Measurements from ENCODE around the gene LINGO1.

Gene LINGO1

DNA sequence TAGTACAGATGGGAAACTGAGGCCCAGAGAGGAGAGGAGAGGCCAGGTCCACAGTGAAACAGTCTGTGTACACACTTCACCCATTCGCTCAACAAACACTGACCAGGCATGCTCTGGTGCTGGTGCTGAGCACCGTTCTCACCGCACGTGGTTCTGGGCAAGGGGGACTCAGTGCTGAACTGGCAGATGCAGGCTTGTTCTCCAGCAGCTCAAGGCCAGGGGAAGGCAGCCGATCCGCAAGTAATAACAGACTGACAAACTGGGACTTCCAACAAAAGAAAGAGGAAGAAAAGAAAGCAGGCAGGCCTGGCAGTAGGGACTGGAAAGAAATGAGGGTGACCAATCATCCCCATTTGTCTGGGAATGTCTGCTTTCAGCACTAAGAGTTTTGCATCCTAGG is 25.6 kb upstream of the LINGO1 start:
- TF ChIP-seq SPI1 (IDR thresholded peaks at IDR 0.05; ENCODE audit: low read depth, low read length) (no peak), POU2F2 (IDR thresholded peaks at IDR 0.05; ENCODE audit: low read depth, low read length) (no peak), POLR2A (IDR thresholded peaks at IDR 0.05; ENCODE audit: low read depth, low read length) (no peak), PAX5 (IDR thresholded peaks at IDR 0.05; ENCODE audit: insufficient read depth, low read length, severe bottlenecking) (no peak), POLR2AphosphoS5 (IDR thresholded peaks at IDR 0.05; ENCODE audit: low read depth, low read length) (no peak), TAF1 (IDR thresholded peaks at IDR 0.05; ENCODE audit: low read depth, low read length) (no peak)
- DNase-seq (ENCODE audit: insufficient read length, low spot score) (no peak), FAIRE-seq (no peak)

DNA sequence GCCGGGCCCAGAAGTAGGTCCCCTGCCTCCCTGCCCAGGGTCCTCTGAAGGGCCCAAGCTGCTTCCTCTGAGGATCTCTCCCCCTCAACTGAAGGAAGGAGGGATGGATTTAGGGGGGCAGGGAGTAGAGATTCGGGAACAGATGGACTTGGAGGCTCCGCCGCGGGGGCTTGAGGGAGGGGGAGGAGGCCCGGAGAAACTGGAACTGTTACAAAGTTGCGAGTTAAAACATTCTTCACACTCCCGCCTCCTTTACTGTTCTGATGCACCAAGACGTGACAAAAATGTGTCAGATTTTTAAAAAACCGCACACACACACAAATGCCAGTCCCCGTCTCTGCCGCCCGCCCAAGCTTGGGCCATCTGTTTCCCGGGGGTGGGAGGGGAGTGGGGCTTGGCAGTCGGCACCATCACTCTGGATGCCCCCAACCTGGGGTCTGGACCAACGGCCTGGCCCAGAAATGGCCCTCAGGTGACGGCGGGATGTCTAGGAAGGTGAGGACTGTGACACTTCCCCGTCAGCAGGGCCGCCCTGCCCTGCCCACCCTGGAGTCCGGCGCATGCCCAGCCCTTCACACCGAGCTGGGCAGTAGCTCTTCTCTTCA is 25.0 kb upstream of the LINGO1 start:
- FAIRE-seq (no peak), DNase-seq (ENCODE audit: insufficient read length, low spot score) (no peak)
- TF ChIP-seq POLR2AphosphoS5 (IDR thresholded peaks at IDR 0.05; ENCODE audit: low read depth, low read length): no peak
- TF ChIP-seq POLR2A (IDR thresholded peaks at IDR 0.05; ENCODE audit: low read depth, low read length): no peak
- no peak for TF ChIP-seq TAF1 (IDR thresholded peaks at IDR 0.05; ENCODE audit: low read depth, low read length)
- no peak for TF ChIP-seq PAX5 (IDR thresholded peaks at IDR 0.05; ENCODE audit: insufficient read depth, low read length, severe bottlenecking)
- TF ChIP-seq POU2F2 (IDR thresholded peaks at IDR 0.05; ENCODE audit: low read depth, low read length): no peak
- no peak for TF ChIP-seq SPI1 (IDR thresholded peaks at IDR 0.05; ENCODE audit: low read depth, low read length)

DNA sequence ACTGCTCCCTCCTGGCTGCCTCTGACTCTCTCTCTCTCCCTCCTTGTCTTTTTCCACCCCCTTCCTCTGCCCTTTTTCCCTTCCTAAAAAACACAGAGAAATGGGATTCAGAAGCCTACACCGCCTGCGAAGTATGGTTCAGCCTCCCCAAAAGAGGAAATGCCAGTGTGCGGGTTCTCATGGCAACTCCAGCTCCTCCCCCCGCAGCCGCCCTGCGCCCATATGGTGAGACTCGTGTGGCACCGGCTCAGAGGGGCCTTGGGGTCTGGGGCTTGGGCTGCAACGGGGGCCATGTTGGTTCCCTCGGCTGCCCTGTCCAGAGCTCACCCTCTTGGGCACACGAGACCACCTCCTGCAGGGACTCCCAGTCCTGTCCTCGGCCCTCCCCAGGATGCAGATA is 23.6 kb upstream of the LINGO1 start:
- TF ChIP-seq SPI1 (IDR thresholded peaks at IDR 0.05; ENCODE audit: low read depth, low read length): no peak
- TF ChIP-seq POLR2A (IDR thresholded peaks at IDR 0.05; ENCODE audit: low read depth, low read length): no peak
- TF ChIP-seq PAX5 (IDR thresholded peaks at IDR 0.05; ENCODE audit: insufficient read depth, low read length, severe bottlenecking): no peak
- no peak for TF ChIP-seq TAF1 (IDR thresholded peaks at IDR 0.05; ENCODE audit: low read depth, low read length)
- TF ChIP-seq POU2F2 (IDR thresholded peaks at IDR 0.05; ENCODE audit: low read depth, low read length): no peak
- DNase-seq (ENCODE audit: insufficient read length, low spot score) (no peak), FAIRE-seq (no peak)

DNA sequence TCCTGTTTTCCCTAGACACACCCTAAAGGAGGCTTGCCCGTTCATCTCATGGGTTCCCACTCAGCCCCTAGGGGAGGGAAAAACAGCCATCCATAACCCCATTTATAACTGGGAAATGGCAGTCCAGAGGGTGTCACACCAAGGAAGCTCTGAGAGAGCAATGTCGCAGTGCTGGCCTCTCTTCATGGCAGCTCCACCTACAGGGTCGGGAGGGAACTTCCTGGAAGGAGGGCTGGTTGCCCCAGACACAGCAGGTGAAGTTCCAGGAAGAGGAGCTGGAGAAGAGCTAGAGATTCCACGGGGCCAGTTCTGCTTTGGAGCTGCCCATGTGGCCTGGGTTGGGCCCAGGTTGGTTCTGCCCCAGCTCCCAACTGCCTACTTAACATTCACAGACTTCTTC is 22.3 kb upstream of the LINGO1 start:
- no peak for DNase-seq (ENCODE audit: insufficient read length, low spot score)
- no peak for FAIRE-seq
- TF ChIP-seq POLR2A (IDR thresholded peaks at IDR 0.05; ENCODE audit: low read depth, low read length) (no peak), PAX5 (IDR thresholded peaks at IDR 0.05; ENCODE audit: insufficient read depth, low read length, severe bottlenecking) (no peak), POLR2AphosphoS5 (IDR thresholded peaks at IDR 0.05; ENCODE audit: low read depth, low read length) (no peak), SPI1 (IDR thresholded peaks at IDR 0.05; ENCODE audit: low read depth, low read length) (no peak), POU2F2 (IDR thresholded peaks at IDR 0.05; ENCODE audit: low read depth, low read length) (no peak), TAF1 (IDR thresholded peaks at IDR 0.05; ENCODE audit: low read depth, low read length) (no peak)

DNA sequence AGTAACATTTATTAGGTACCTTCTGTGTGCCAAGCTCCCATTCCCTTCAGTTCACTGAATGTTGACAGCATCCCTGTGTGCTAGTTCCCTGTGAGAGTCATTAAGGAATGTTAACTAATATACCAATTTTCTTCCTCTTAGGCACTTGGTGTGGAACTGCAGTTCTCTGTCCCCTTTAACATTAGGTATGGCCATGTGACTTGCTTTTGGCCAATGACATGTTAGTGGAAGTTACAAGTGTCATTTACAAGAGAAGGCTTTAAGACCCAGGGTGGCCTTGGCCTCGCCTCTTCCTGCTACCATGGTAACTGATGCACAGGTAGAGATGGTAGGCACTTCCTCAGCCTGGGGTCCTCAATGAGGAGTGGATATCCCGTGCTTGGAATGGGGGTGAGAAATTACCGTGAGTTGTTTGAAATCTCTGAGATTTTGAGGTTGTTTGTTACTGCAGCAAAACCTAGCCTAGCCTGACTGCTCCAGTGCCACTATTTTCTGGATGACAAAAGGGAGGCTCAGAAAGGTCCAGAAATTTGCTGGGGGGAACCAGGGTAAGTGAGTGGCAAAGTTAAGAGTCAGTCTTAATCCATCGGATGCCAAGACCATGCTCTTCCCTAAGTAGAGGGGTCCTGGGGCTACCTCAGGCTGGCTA is 21.2 kb upstream of the LINGO1 start:
- DNase-seq (ENCODE audit: insufficient read length, low spot score): no peak
- TF ChIP-seq PAX5 (IDR thresholded peaks at IDR 0.05; ENCODE audit: insufficient read depth, low read length, severe bottlenecking) (no peak), TAF1 (IDR thresholded peaks at IDR 0.05; ENCODE audit: low read depth, low read length) (no peak), SPI1 (IDR thresholded peaks at IDR 0.05; ENCODE audit: low read depth, low read length) (no peak), POLR2AphosphoS5 (IDR thresholded peaks at IDR 0.05; ENCODE audit: low read depth, low read length) (no peak), POU2F2 (IDR thresholded peaks at IDR 0.05; ENCODE audit: low read depth, low read length) (no peak), POLR2A (IDR thresholded peaks at IDR 0.05; ENCODE audit: low read depth, low read length) (no peak)
- no peak for FAIRE-seq

DNA sequence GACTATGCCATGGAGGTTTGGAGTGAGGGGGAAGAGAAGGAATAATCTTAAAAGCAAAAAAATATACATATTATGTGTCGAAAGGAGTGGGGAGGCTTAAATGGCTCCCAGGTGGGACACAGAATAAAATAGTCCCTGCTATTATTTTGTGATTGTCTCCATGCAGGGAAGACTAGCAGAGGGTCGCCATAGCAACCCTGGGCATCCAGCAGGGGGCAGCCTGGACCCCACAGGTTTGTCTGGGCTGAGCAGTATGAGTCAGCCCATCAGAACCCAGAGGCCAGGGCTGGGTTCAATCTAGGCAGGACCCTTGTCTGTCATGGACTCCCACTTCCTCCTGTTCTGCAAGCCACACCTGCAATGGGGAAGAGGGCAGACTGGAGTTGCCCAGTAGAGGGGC is 17.6 kb upstream of the LINGO1 start:
- no peak for FAIRE-seq
- TF ChIP-seq SPI1 (IDR thresholded peaks at IDR 0.05; ENCODE audit: low read depth, low read length): no peak
- no peak for TF ChIP-seq PAX5 (IDR thresholded peaks at IDR 0.05; ENCODE audit: insufficient read depth, low read length, severe bottlenecking)
- no peak for TF ChIP-seq POLR2AphosphoS5 (IDR thresholded peaks at IDR 0.05; ENCODE audit: low read depth, low read length)
- TF ChIP-seq TAF1 (IDR thresholded peaks at IDR 0.05; ENCODE audit: low read depth, low read length): no peak
- TF ChIP-seq POU2F2 (IDR thresholded peaks at IDR 0.05; ENCODE audit: low read depth, low read length): no peak
- TF ChIP-seq POLR2A (IDR thresholded peaks at IDR 0.05; ENCODE audit: low read depth, low read length): no peak
- DNase-seq (ENCODE audit: insufficient read length, low spot score): no peak

DNA sequence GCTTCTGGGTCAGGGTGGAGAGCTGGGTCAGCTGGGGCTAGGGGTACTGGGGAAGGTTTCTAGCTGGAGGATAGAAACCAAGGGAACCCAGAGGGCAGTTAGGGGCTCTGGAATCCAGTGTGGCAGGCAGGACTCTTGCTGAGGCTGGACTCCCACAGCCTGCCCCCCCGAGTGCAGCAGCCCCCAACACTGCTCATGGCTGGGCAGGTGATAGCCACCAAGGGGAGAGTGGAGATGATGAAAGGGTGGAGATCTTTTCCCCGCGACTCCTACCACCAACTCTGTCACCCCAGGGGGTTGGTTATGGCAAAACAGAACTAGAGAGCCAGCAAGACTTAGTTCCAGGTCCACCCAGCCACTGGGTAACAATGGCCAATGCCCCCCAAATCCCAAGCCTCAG is 16.9 kb upstream of the LINGO1 start:
- DNase-seq (ENCODE audit: insufficient read length, low spot score): no peak
- FAIRE-seq: no peak
- TF ChIP-seq POLR2AphosphoS5 (IDR thresholded peaks at IDR 0.05; ENCODE audit: low read depth, low read length) (no peak), POU2F2 (IDR thresholded peaks at IDR 0.05; ENCODE audit: low read depth, low read length) (no peak), SPI1 (IDR thresholded peaks at IDR 0.05; ENCODE audit: low read depth, low read length) (no peak), POLR2A (IDR thresholded peaks at IDR 0.05; ENCODE audit: low read depth, low read length) (no peak), TAF1 (IDR thresholded peaks at IDR 0.05; ENCODE audit: low read depth, low read length) (no peak)

DNA sequence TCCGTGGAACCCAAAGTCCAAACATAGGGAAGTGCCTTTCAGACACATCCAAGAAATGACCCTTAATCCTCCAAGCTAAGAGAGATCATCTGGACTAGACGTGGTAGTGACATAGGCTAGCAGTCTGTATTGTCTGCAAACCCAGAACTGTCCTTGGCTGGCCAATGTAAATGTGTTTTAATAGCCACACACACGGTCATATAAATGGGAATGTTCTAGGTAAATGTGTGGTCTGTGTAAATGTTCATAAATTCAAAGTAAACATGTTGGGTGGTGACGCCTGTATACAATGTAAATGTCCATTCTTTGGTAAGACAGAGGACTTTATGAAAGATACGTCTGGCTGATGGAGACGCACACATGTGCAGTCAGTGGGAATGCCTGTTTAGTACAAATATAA is 16.3 kb upstream of the LINGO1 start:
- no peak for FAIRE-seq
- TF ChIP-seq POU2F2 (IDR thresholded peaks at IDR 0.05; ENCODE audit: low read depth, low read length): no peak
- no peak for DNase-seq (ENCODE audit: insufficient read length, low spot score)

DNA sequence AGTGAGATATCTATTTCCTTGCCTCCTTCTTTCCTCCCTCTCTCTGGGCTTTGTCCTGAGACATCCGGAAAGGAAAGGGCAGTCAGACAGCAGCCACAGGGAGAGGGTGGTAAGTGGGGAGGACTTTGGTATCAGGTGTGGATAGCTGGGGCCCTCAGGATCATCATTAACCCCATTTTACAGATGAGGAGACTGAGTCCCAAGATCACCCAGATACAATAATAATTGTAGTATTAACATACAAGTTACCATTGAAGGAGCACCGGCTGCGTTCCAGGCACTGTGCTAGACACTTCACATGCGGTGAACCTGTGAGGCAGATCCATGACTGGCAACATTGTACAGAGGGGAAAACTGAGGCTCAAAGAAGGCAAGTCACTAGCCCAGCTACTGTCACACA is 15.2 kb upstream of the LINGO1 start:
- no peak for FAIRE-seq
- DNase-seq (ENCODE audit: insufficient read length, low spot score): no peak
- TF ChIP-seq POU2F2 (IDR thresholded peaks at IDR 0.05; ENCODE audit: low read depth, low read length) (no peak), PAX5 (IDR thresholded peaks at IDR 0.05; ENCODE audit: insufficient read depth, low read length, severe bottlenecking) (no peak), SPI1 (IDR thresholded peaks at IDR 0.05; ENCODE audit: low read depth, low read length) (no peak), POLR2A (IDR thresholded peaks at IDR 0.05; ENCODE audit: low read depth, low read length) (no peak), POLR2AphosphoS5 (IDR thresholded peaks at IDR 0.05; ENCODE audit: low read depth, low read length) (no peak), TAF1 (IDR thresholded peaks at IDR 0.05; ENCODE audit: low read depth, low read length) (no peak)

DNA sequence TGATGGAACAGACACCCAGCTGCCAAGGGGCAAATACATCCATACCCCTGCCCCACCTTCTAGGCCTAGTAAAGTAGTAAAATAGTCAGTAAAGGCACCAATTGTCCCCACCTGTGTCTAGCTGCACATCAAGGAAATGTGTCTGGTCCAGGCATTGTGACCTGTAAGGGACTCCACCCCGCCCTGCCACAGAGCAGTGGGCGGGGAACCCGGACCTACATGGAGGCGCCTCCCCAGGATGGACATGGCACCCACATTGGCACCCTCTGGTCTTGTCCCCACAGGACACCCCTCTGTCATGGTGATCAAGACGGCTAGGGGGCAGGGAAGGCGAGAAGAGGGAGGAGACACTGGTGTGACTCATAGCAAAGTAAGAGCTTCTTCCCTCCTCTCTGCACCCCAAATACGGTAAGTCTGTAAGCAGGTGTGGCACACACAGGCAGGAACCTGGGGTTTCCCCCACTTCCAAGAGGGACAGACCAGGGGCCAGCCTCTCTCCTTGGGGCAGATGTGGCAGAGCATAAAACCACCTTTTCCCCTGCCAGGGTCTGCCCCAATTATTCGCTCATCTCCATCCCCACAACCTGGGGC is 13.5 kb upstream of the LINGO1 start:
- TF ChIP-seq POLR2AphosphoS5 (IDR thresholded peaks at IDR 0.05; ENCODE audit: low read depth, low read length) (no peak), POU2F2 (IDR thresholded peaks at IDR 0.05; ENCODE audit: low read depth, low read length) (no peak), PAX5 (IDR thresholded peaks at IDR 0.05; ENCODE audit: insufficient read depth, low read length, severe bottlenecking) (no peak), TAF1 (IDR thresholded peaks at IDR 0.05; ENCODE audit: low read depth, low read length) (no peak), SPI1 (IDR thresholded peaks at IDR 0.05; ENCODE audit: low read depth, low read length) (no peak), POLR2A (IDR thresholded peaks at IDR 0.05; ENCODE audit: low read depth, low read length) (no peak)
- FAIRE-seq (no peak), DNase-seq (ENCODE audit: insufficient read length, low spot score) (no peak)
